HepG2 (cell line): ENCODE measurements around the gene WAS. TPM values are rescaled to one million over a fixed set of nuclear protein-coding genes. Genes with fewer than 3 reads are reported as not detected.

Experiments
- ATAC-seq: fragments of 200-7000 bp; cut with Tn5 transposase; 3 replicates; pipeline ENCODE4 v1.9.1; 2020; ENCODE audit warnings: mild to moderate bottlenecking, moderate library complexity
- BruUV-seq: library from RNA; stranded (reverse); fragments of 400-500 nt; replicated peaks from 2 replicates; lab custom pipeline; 2021; lab: Mats Ljungman, UMichigan
- CTCF ChIA-PET: fragments of 300-600 bp; formaldehyde crosslinking; extraction: SDS; loops from one replicate; lab custom pipeline; 2021; ENCODE audit warnings: low total read pairs, inconsistent platforms, low intra/inter-chr PET ratio; lab: Yijun Ruan, JAX
- POLR2A ChIA-PET: fragments of 350-600 bp; sonication (Branson Sonifier 250); formaldehyde crosslinking; loops from one replicate; lab custom pipeline; 2020; ENCODE audit warnings: antibody characterized with exemption, inconsistent platforms; lab: Yijun Ruan, JAX
- DNase-seq: peaks from one replicate; pipeline ENCODE4 v3.0.0-alpha.2; 2015; ENCODE audit warnings: low spot score
- FAIRE-seq: peaks from 3 replicates; lab custom pipeline; 2011; peaks lifted over from hg19 to GRCh38; lab: Jason Lieb, UNC
- H2AFZ ChIP-seq: one replicate; pipeline ENCODE4 v1.6.1; 2011; ENCODE audit warnings: low read length, inconsistent platforms
- H3K27ac ChIP-seq: fragments of 300-600 bp; 3 replicates; pipeline ENCODE4 v1.8.0; 2011; ENCODE audit warnings: mixed run types, mild to moderate bottlenecking, mixed read lengths, low read length, inconsistent platforms; ENCODE audit not compliant: insufficient read depth; ENCODE audit errors: extremely low read length
- H3K27me3 ChIP-seq, 2 experiments: fragments of 200-600 bp in 1 of 2; 2 replicates in 1 of 2; 3 replicates in 1 of 2; pipeline versions ENCODE4 v1.6.0 to v1.8.0; 2011; ENCODE audit warnings: low read length in 2 of 2, mild to moderate bottlenecking in 2 of 2, moderate library complexity in 2 of 2, inconsistent platforms in 1 of 2; ENCODE audit not compliant: insufficient read depth in 2 of 2, control insufficient read depth in 1 of 2
- H3K36me3 ChIP-seq, 2 experiments: fragments of 200-600 bp in 1 of 2; replicated peaks in 1 of 2; 2 replicates in 1 of 2; 3 replicates in 1 of 2; pipeline versions ENCODE4 v1.5.1 to v1.8.0; 2011; ENCODE audit warnings: low read length in 2 of 2, inconsistent platforms in 1 of 2; ENCODE audit not compliant: insufficient read depth in 2 of 2, control insufficient read depth in 1 of 2
- H3K4me1 ChIP-seq: 2 replicates; pipeline ENCODE4 v1.5.1; 2012; ENCODE audit warnings: low read length, inconsistent platforms; ENCODE audit not compliant: insufficient read depth
- H3K4me2 ChIP-seq: 2 replicates; pipeline ENCODE4 v1.6.0; 2011; ENCODE audit warnings: low read depth, low read length, inconsistent platforms
- H3K4me3 ChIP-seq, 3 experiments: fragments of 200-600 bp in 1 of 3; sonication (generic), shearing (Covaris generic) in 1 of 3; replicated peaks in 1 of 3; 2 replicates each; pipeline ENCODE4 v1.5.1; 2011 to 2016; ENCODE audit warnings: low read length in 3 of 3, inconsistent platforms in 2 of 3, low read depth in 2 of 3, mild to moderate bottlenecking in 2 of 3, control low read depth in 1 of 3, mixed read lengths in 1 of 3; ENCODE audit not compliant: insufficient read depth in 1 of 3
- H3K79me2 ChIP-seq: one replicate; pipeline ENCODE4 v1.6.1; 2011; ENCODE audit warnings: low read length, inconsistent platforms; ENCODE audit not compliant: insufficient read depth
- H3K9ac ChIP-seq: 2 replicates; pipeline ENCODE4 v1.6.0; 2011; ENCODE audit warnings: mild to moderate bottlenecking, low read depth, low read length, inconsistent platforms; ENCODE audit not compliant: insufficient read depth
- H3K9me3 ChIP-seq: 2 replicates; pipeline ENCODE4 v1.5.1; 2012; ENCODE audit warnings: mild to moderate bottlenecking, low read length
- H4K20me1 ChIP-seq: 2 replicates; pipeline ENCODE4 v1.6.0; 2011; ENCODE audit warnings: inconsistent platforms, mild to moderate bottlenecking, low read length, moderate library complexity; ENCODE audit not compliant: insufficient read depth
- ELF3 ChIP-seq: IDR thresholded peaks from 2 replicates; pipeline ENCODE4 v1.6.1; 2016; ENCODE audit warnings: missing genetic modification reagents, missing compliant biosample characterization
- ESRRA ChIP-seq: sonication (generic); formaldehyde crosslinking; IDR thresholded peaks from 2 replicates; pipeline ENCODE4 v1.5.1; 2020; ENCODE audit warnings: mild to moderate bottlenecking, low read depth, missing genetic modification reagents
- FUBP1 ChIP-seq: sonication (generic); formaldehyde crosslinking; IDR thresholded peaks from 2 replicates; pipeline ENCODE4 v1.5.1; 2020; ENCODE audit warnings: missing genetic modification reagents, mild to moderate bottlenecking, borderline replicate concordance
- GATA4 ChIP-seq: sonication (generic); IDR thresholded peaks from 2 replicates; pipeline ENCODE4 v1.6.1; 2016; ENCODE audit warnings: antibody characterized with exemption, low read depth, borderline replicate concordance
- HNF4A ChIP-seq: sonication (generic); formaldehyde crosslinking; IDR thresholded peaks from 2 replicates; pipeline ENCODE4 v1.4.0; 2020; ENCODE audit warnings: missing genetic modification reagents
- KAT8 ChIP-seq: IDR thresholded peaks from 2 replicates; pipeline ENCODE4 v1.6.1; 2016; ENCODE audit warnings: missing genetic modification reagents, missing compliant biosample characterization
- KDM6A ChIP-seq: IDR thresholded peaks from 2 replicates; pipeline ENCODE4 v1.6.1; 2016; ENCODE audit warnings: low read depth
- MBD4 ChIP-seq: IDR thresholded peaks from 2 replicates; pipeline ENCODE4 v1.6.1; 2012; ENCODE audit warnings: low read length, inconsistent platforms, borderline replicate concordance
- NCOA1 ChIP-seq: sonication (generic); formaldehyde crosslinking; IDR thresholded peaks from 2 replicates; pipeline ENCODE4 v1.9.0; 2021; ENCODE audit warnings: missing genetic modification reagents
- PTBP1 ChIP-seq: fragments of 200-400 bp; formaldehyde crosslinking; IDR thresholded peaks from 2 replicates; pipeline ENCODE4 v1.6.1; 2018; ENCODE audit warnings: low read length, low read depth; ENCODE audit not compliant: poor library complexity, severe bottlenecking
- RORA ChIP-seq: sonication (generic); formaldehyde crosslinking; IDR thresholded peaks from 2 replicates; pipeline ENCODE4 v1.5.0; 2020; ENCODE audit warnings: mild to moderate bottlenecking, missing genetic modification reagents, moderate library complexity
- SRSF4 ChIP-seq: fragments of 200-400 bp; formaldehyde crosslinking; IDR thresholded peaks from one replicate; pipeline ENCODE4 v1.6.1; 2018; ENCODE audit warnings: mild to moderate bottlenecking, low read depth, low read length, moderate library complexity; ENCODE audit not compliant: poor library complexity, severe bottlenecking
- THAP11 ChIP-seq: IDR thresholded peaks from 2 replicates; pipeline ENCODE4 v1.6.1; 2016; ENCODE audit warnings: missing biosample characterization, missing genetic modification reagents
- ZNF737 ChIP-seq: sonication (generic); formaldehyde crosslinking; IDR thresholded peaks from 2 replicates; pipeline ENCODE4 v1.5.0; 2020; ENCODE audit warnings: missing genetic modification reagents, mild to moderate bottlenecking, borderline replicate concordance
- ZNF740 ChIP-seq: sonication (generic); formaldehyde crosslinking; IDR thresholded peaks from 2 replicates; pipeline ENCODE4 v1.4.0; 2020; ENCODE audit warnings: missing genetic modification reagents
- ZNF773 ChIP-seq: sonication (generic); formaldehyde crosslinking; IDR thresholded peaks from 2 replicates; pipeline ENCODE4 v1.4.0; 2020; ENCODE audit warnings: missing genetic modification reagents, borderline replicate concordance
- ZNF891 ChIP-seq: sonication (generic); formaldehyde crosslinking; IDR thresholded peaks from 2 replicates; pipeline ENCODE4 v1.5.0; 2020; ENCODE audit warnings: mild to moderate bottlenecking, missing genetic modification reagents
- ZSCAN30 ChIP-seq: sonication (generic); formaldehyde crosslinking; IDR thresholded peaks from 2 replicates; pipeline ENCODE4 v1.5.0; 2020; ENCODE audit warnings: mild to moderate bottlenecking, missing genetic modification reagents
- WGBS: methylation state at CpG from one replicate; pipeline ENCODE4 v1.1.6; 2017; ENCODE audit warnings: low lambda C conversion rate; 5-methylcytosine and 5-hydroxymethylcytosine counted together
- in situ Hi-C: cut with HindIII; loops from 2 replicates; pipeline ENCODE4 v1.10.0; 2017; ENCODE audit warnings: low pct_unique_long_range_greater_than_20kb; ENCODE audit not compliant: extremely low pct_ligation_motif_present
- intact Hi-C: fragments of 100-400 bp; cut with micrococcal nuclease; formaldehyde crosslinking; loops from one replicate; pipeline ENCODE4 v1.10.0; 2022; ENCODE audit not compliant: unreplicated experiment
- polyA plus RNA-seq, 8 experiments: library from polyadenylated mRNA; depleted of rRNA in 3 of 8; stranded (reverse) in 7 of 8; unstranded in 1 of 8; fragments of >200 nt; fragmentation: Illumina TruSeq in 4 of 8; extraction: Trizol in 4 of 8; gene quantifications; 2 replicates each; pipeline versions ENCODE4 v1.2.1 to v1.2.3, GENCODE V29; 2011 to 2016; ENCODE audit warnings: low read depth in 4 of 8, missing spikeins in 1 of 8, mixed read lengths in 1 of 8; ENCODE audit not compliant: insufficient read depth in 1 of 8
- total RNA-seq, 5 experiments: library from RNA; depleted of rRNA; stranded (reverse); fragments of >200 nt; fragmentation: Illumina TruSeq; extraction: Trizol; gene quantifications; 2 replicates each; pipeline ENCODE4 v1.2.3, GENCODE V29; 2016; ENCODE audit warnings: low read depth in 1 of 5
- TF ChIP-seq, protein P1 (sequence below): sonication (generic); formaldehyde crosslinking; IDR thresholded peaks from 2 replicates; pipeline ENCODE4 v1.5.0; 2020; ENCODE audit warnings: missing genetic modification reagents
- TF ChIP-seq, protein P2 (sequence below): sonication (generic); formaldehyde crosslinking; IDR thresholded peaks from 2 replicates; pipeline ENCODE4 v1.5.1; 2020; ENCODE audit warnings: mild to moderate bottlenecking, missing genetic modification reagents, moderate library complexity

WAS gene
- total and polyA plus RNA-seq, 2 of the 13 experiments (the other 11 are each of a cell fraction or from before 2014, with no cell fraction given), result 0.11 TPM; not detected in 1

DNA sequence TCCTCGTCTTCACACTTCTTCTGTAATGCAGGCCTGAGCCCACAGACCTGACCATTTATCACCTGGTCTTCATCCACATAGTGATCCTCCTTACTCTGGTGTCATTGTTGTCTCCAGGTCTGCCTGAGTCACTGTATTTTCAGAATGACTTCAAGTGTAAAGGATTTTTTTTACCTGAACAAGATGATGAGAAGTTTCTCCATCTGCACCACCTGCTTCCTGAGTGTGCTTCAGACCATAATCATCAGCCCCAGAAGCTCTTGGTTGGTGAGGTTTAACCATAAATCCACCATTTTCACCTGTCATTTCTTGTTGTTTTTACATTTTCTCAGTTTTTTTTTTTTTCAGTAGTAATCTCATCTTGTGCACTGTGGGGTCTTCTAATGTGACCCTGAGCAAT lies 47.3 kb upstream of the WAS start:
- no peaks in the 10 kb centered on the region for H3K79me2 ChIP-seq
- no peaks in the 10 kb centered on the region for H3K9me3 ChIP-seq
- no peaks in the 10 kb centered on the region for H3K27me3 ChIP-seq
- intact Hi-C loops, result loop anchor here (10.0 kb wide), 1 partner anchor 118 kb away; no protein-coding TSS in a partner anchor
- peaks cover 9% of the 10 kb centered on the region for H3K4me1 ChIP-seq
- WGBS, result 90% methylated on average over 1 of the region's 1 CpG
- FAIRE-seq (no peak), DNase-seq (no peak), ATAC-seq (no peak)
- H3K4me3 ChIP-seq, result no peak overlapping the region
- H2AFZ ChIP-seq, result no peak overlapping the region
- ChIA-PET CTCF (no interaction called here), POLR2A (no interaction called here)
- H4K20me1 ChIP-seq, result no peaks in the 10 kb centered on the region
- in situ Hi-C loops, result no loop called here
- BruUV-seq, result no TSS peak
- TF ChIP-seq ZNF740 (CRISPR knock-in tag), result no peak
- no peak for TF ChIP-seq ZNF737
- TF ChIP-seq SRSF4, result no peak
- TF ChIP-seq ESRRA (CRISPR knock-in tag), result no peak
- no peak for TF ChIP-seq NCOA1 (CRISPR knock-in tag)
- TF ChIP-seq ZSCAN30 (CRISPR knock-in tag), result no peak
- TF ChIP-seq KDM6A (CRISPR knock-in tag), result no peak
- no peak for TF ChIP-seq THAP11
- TF ChIP-seq KAT8 (CRISPR knock-in tag), result no peak
- TF ChIP-seq ELF3, result no peak
- TF ChIP-seq MBD4, result no peak
- no peak for TF ChIP-seq PTBP1
- no peak for TF ChIP-seq ZNF891 (CRISPR knock-in tag)
- TF ChIP-seq HNF4A (CRISPR knock-in tag), result no peak
- TF ChIP-seq GATA4, result no peak
- no peak for TF ChIP-seq FUBP1 (CRISPR knock-in tag)
- TF ChIP-seq, protein P1, sequence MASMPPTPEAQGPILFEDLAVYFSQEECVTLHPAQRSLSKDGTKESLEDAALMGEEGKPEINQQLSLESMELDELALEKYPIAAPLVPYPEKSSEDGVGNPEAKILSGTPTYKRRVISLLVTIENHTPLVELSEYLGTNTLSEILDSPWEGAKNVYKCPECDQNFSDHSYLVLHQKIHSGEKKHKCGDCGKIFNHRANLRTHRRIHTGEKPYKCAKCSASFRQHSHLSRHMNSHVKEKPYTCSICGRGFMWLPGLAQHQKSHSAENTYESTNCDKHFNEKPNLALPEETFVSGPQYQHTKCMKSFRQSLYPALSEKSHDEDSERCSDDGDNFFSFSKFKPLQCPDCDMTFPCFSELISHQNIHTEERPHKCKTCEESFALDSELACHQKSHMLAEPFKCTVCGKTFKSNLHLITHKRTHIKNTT (CRISPR knock-in tag), result no peak
- TF ChIP-seq, protein P2, sequence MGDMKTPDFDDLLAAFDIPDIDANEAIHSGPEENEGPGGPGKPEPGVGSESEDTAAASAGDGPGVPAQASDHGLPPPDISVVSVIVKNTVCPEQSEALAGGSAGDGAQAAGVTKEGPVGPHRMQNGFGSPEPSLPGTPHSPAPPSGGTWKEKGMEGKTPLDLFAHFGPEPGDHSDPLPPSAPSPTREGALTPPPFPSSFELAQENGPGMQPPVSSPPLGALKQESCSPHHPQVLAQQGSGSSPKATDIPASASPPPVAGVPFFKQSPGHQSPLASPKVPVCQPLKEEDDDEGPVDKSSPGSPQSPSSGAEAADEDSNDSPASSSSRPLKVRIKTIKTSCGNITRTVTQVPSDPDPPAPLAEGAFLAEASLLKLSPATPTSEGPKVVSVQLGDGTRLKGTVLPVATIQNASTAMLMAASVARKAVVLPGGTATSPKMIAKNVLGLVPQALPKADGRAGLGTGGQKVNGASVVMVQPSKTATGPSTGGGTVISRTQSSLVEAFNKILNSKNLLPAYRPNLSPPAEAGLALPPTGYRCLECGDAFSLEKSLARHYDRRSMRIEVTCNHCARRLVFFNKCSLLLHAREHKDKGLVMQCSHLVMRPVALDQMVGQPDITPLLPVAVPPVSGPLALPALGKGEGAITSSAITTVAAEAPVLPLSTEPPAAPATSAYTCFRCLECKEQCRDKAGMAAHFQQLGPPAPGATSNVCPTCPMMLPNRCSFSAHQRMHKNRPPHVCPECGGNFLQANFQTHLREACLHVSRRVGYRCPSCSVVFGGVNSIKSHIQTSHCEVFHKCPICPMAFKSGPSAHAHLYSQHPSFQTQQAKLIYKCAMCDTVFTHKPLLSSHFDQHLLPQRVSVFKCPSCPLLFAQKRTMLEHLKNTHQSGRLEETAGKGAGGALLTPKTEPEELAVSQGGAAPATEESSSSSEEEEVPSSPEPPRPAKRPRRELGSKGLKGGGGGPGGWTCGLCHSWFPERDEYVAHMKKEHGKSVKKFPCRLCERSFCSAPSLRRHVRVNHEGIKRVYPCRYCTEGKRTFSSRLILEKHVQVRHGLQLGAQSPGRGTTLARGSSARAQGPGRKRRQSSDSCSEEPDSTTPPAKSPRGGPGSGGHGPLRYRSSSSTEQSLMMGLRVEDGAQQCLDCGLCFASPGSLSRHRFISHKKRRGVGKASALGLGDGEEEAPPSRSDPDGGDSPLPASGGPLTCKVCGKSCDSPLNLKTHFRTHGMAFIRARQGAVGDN (CRISPR knock-in tag), result no peak
- TF ChIP-seq ZNF773 (CRISPR knock-in tag), result no peak
- no peak for TF ChIP-seq RORA
- no peak overlapping the region for H3K4me2 ChIP-seq
- H3K27ac ChIP-seq, result no peak overlapping the region
- no peaks in the 10 kb centered on the region for H3K36me3 ChIP-seq
- H3K9ac ChIP-seq, result no peak overlapping the region
